ENCODE measurements around the gene USP15.

The USP15 gene

GRCh38 chr12:62279961-62280360 lies 19.8 kb downstream of the USP15 start:
- DNase-seq (ENCODE audit: low read depth in 2 of 2) = no peak

DNA sequence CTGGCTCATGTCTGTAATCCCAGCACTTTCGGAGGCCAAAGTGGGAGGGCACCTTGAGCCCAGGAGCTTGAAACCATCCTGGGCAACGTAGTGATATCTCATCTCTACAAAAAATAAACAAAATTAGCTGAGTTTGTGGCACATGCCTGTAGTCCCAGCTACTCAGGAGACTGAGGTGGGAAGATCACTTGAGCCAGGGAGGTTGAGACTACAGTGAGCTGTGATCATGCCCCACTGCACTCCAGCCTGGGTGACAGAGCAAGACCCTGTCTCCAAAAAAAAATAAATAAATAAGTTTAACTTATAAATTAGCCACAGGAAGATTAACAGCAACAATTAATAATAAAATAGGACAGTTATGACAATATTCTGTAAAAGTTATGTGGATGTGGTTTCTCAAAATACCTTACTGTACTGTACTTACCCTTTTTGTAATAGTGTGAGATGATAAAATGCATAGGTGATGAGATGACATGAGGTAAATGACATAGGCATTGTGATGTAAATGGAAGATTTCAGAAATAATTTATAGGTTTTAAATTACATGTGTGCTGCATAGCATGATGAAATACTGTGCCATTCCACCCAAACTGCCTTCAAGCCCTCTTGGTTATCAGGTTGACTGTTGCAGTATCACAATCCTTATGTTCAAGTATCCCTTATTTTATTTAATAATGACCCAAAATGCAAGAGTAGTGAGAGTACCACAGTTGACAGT lies 22.0 kb downstream of the USP15 start:
- DNase-seq (ENCODE audit: low read depth in 2 of 2) = no peak

- no peak for DNase-seq (ENCODE audit: low read depth in 2 of 2)
Observed at GRCh38 chr12:62284749-62285148, 24.5 kb downstream of the USP15 start.

GRCh38 chr12:62285284-62285683 lies 25.1 kb downstream of the USP15 start:
- DNase-seq (ENCODE audit: low read depth in 2 of 2) = no peak

- DNase-seq (ENCODE audit: low read depth in 2 of 2) = no peak
Observed at GRCh38 chr12:62288328-62288727, 28.1 kb downstream of the USP15 start.

- DNase-seq (ENCODE audit: low read depth in 2 of 2) = no peak
Observed at GRCh38 chr12:62290846-62291245, 30.6 kb downstream of the USP15 start.

GRCh38 chr12:62291864-62292760 lies 31.9 kb downstream of the USP15 start:
- no peak for DNase-seq (ENCODE audit: low read depth in 2 of 2)

DNA sequence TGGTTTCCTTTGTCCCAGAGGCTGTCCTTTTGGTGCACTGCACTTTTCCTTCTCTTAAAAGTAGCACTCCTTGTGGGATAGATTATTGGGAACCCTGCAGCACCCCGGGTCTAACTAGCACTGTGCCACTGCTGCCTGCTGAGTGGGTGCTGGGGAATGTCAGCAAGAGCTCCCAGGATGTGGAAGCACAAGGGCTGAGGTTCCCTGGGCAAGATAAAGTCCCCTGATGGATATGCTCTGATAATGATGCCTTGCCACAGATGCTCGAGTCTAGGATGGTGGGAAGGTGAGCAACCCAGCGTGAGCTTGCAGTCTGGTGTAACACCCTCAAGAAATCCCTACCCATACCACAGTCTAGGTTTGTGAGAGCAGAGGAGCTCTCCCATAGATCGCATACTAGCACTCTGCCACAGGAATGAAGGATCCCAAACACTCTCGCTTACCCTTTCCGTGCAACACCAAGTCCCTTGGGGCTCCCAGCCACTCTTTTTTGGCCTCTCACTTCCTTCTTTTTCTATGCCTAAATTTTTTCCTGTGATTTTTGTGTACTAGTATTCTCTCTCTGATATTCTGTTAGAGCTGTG lies 32.6 kb downstream of the USP15 start:
- no peak for DNase-seq (ENCODE audit: low read depth in 2 of 2)

DNA sequence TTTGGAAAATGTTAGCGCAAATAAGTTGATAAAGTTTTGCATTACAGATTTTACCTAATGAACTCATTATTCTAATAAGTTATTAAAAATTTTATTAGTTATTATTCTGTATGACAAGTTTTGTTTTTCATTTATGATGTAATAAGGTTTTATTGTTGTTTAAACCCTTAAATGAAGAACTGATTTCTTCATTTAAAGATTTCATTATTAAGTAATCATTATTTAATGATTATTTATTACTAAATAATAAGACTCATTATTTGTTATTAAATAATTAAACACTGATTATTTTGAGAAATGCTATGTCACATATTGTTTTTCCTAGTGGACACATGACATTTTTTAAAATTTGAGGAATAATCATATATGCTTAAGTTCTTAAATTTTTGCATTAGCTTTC lies 34.2 kb downstream of the USP15 start:
- no peak for DNase-seq (ENCODE audit: low read depth in 2 of 2)

- DNase-seq (ENCODE audit: low read depth in 2 of 2) = no peak
Observed at GRCh38 chr12:62296001-62296400, 35.8 kb downstream of the USP15 start.

DNA sequence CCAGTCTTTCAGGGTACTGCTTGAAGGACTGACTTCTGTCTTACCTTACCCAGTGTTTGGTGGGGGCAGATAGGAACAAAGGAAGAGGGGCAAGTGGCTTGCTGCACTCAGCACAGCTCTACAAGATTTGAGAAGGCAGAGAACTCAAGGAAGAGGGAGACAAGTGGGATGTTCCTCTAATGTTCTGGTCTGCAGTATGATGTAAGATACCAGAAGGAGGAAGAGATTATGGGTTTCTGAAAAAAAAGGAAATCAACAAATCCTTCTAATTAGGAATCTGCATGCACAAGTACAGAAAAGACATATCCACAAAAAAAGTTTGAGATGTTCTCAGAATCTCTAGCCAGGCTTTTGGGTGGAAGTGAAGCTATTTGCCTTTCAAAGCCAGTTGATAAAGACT lies 37.1 kb downstream of the USP15 start:
- no peak for DNase-seq (ENCODE audit: low read depth in 2 of 2)

DNA sequence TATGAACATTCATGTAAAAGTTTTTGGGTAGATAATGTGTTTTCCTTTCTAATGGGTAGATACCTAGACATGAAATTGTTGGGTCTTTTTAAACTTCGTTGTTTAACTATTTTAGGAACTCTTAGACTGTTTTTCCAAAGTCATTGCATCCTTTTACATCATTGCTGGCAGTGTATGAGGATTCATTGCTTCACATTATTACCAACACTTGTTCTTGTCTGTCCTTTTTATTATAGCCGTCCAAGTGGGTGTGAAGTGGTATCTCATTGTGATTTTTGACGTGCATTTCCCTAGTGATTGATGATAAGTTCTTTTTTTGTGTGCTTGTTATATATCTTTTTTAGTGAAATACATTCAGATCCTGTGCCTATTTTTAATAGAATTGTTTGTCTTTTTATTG lies 39.4 kb downstream of the USP15 start:
- no peak for DNase-seq (ENCODE audit: low read depth in 2 of 2)

GRCh38 chr12:62301080-62301798 lies 41.0 kb downstream of the USP15 start:
- no peak for DNase-seq (ENCODE audit: low read depth in 2 of 2)

- no peak for DNase-seq (ENCODE audit: low read depth in 2 of 2)
Observed at GRCh38 chr12:62301799-62302133, 41.6 kb downstream of the USP15 start.

DNA sequence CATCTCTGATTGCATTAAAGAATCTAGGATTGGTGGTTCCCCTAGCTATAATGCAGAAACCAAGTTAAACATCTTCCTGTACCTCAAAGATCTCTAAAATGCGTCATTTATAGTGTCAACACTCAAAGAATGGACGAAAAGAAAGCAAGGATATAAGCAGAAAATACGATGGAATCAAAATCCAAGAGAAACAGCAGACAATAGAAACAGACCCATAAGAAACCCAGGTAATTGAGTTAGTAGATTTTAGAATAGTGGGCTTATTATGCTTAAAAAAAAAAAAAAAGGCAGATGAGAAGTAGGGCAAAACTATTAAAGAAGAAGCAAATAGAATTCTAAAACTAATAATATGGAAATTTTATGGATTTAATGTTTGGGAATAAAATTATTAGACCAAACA lies 44.4 kb downstream of the USP15 start:
- DNase-seq (ENCODE audit: low read depth in 2 of 2) = no peak

GRCh38 chr12:62305778-62306177 lies 45.6 kb downstream of the USP15 start:
- DNase-seq (ENCODE audit: low read depth in 2 of 2) = no peak

DNA sequence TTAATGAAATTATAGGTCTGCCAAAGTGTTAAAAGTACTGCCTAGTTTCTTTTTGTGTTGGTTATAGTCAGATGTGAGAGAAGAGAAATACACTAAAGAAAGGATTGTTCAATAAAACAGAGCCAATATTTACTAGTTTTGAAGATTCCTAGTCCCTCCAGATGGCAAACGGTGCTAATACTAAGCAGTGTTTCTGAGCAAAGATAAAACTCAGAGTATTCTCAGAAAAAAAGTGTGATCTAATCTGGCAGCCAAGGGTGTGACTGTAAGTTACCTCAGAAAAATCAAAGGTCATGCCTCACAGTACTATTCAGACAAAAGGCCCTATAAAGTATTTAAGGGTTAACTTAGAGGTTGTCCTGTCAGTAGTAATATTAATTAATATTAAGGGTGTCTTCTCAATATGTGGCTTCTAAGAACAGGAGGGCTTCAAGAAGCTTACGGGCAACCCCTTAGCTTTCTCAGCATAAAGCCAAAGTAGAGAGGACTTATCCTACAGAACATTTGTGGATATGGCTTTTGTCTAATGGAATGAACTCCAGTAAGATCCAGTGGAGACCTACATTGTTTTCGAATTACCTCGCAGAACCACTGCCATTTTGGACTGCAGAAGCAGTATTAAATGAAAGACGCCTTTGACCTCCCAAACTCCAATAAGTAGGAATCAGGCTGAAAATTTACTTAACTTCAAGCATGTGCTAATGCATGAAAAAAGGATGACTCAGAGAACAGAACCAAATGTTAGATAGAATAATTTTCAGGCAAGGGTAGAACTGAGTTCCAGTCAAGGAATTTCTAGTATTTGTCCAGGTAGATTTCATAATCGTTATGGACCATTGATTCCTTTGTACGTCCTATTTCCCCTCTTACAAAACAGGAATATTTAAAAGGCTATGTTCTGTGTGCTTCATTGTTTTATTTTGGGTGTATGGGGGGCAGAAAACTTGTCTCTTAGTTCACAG lies 46.6 kb downstream of the USP15 start:
- DNase-seq (ENCODE audit: low read depth in 2 of 2) = no peak

- DNase-seq (ENCODE audit: low read depth in 2 of 2) = no peak
Observed at GRCh38 chr12:62308201-62308600, 48.0 kb downstream of the USP15 start.

GRCh38 chr12:62313727-62314380 lies 53.6 kb downstream of the USP15 start:
- no peak for DNase-seq (ENCODE audit: low read depth in 2 of 2)

DNA sequence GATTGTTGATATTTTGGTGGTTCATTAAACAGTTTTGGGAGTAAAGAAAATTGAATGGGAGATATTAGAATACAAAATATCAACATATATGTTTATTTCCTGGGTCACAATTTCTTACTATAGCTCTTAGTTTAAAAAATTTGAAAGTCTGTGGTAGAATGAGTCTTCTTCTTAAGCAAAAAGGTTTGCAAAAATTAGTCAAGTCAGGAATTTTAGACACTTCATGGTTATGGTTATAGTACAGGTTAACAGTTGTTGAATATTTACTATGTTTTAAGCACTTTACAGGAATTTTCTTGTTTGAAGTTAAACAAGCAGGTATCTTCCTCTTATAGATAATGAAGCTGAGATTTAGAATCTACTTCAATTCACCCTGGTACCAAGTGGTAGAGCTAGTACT lies 56.8 kb downstream of the USP15 start:
- no peak for DNase-seq (ENCODE audit: low read depth in 2 of 2)

DNA sequence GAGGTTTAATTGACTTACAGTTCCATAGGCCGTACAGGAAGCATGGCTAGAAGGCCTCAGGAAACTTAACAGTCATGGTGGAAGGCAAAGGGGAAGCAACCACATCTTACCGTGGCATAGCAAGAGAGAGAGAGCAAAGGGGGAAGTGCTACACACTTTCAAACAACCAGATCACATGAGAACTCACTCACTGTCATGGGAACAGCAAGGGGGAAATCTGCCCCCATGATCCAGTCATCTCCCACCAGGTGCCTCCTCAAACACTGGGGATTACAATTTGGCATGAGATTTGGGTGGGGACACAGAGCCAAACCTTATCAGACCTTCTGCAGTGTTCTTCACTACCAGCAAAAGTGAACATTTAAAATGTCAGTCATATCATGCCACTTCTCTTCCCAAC lies 58.9 kb downstream of the USP15 start:
- DNase-seq (ENCODE audit: low read depth in 2 of 2) = no peak

Data from stimulated activated CD8-positive, alpha-beta memory T cell treated with anti-CD3 and anti-CD28 coated beads, Interleukin-2, amount 100 ng/mL, for 48 hours (primary cell).